Esophagus muscularis mucosa (tissue), 3 donors: ENCODE results near the gene RPAP2.

Experiments used
- CTCF ChIP-seq, 3 experiments: fragments of 200-600 bp in 2 of 3; fragments of 450-650 bp in 1 of 3; sonication (generic) in 2 of 3; IDR thresholded peaks; one replicate each; pipeline ENCODE4 v1.5.1; 2017 to 2019; ENCODE audit warnings: antibody characterized with exemption in 3 of 3, mild to moderate bottlenecking in 2 of 3, moderate library complexity in 1 of 3
- POLR2A ChIP-seq: fragments of 450-650 bp; IDR thresholded peaks from one replicate; pipeline ENCODE4 v1.6.1; 2017; ENCODE audit warnings: antibody characterized with exemption, moderate library complexity, mild to moderate bottlenecking, low read depth

DNA sequence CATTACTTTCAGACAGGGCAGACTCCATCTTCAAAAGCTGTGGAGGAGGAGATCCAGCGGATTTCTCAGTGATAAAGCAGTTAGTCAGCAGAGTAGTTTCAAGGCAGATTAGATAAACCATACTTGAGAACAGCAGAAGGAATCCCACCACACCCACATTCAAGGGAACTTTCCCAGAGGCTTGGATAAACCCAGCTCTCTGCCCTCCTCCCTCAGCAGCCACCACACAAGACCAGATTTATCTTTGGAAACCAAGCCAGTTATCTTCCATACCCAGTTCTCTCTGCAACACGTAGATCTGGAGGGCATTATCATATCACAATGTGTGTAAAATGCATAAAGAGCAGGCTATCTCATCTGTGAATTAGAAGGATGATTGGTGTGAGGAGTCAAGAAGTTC, 147.7 kb downstream of the RPAP2 start:
- TF ChIP-seq CTCF (IDR thresholded peaks at IDR 0.05) = no peak
- no peak for TF ChIP-seq POLR2A
